Upper lobe of right lung (tissue), 1 donor: ENCODE results near the gene PLCB4. TPM values are rescaled to one million over a fixed set of nuclear protein-coding genes. Genes with fewer than 3 reads are reported as not detected.

Source experiments
- ATAC-seq: fragments of 200-7000 bp; cut with Tn5 transposase; one replicate; pipeline ENCODE4 v1.9.1; 2020; ENCODE audit warnings: mild to moderate bottlenecking, moderate library complexity
- DNase-seq: peaks from one replicate; pipeline ENCODE4 v3.0.0-alpha.2; 2020
- H3K27ac ChIP-seq: fragments of 200-600 bp; one replicate; pipeline ENCODE4 v1.8.0; 2022
- H3K27me3 ChIP-seq: fragments of 200-600 bp; one replicate; pipeline ENCODE4 v1.8.0; 2022; ENCODE audit warnings: mild to moderate bottlenecking
- H3K36me3 ChIP-seq: fragments of 200-600 bp; one replicate; pipeline ENCODE4 v1.8.0; 2022
- H3K4me1 ChIP-seq: fragments of 200-600 bp; one replicate; pipeline ENCODE4 v1.8.0; 2022
- H3K4me3 ChIP-seq: fragments of 200-600 bp; one replicate; pipeline ENCODE4 v1.8.0; 2022; ENCODE audit warnings: mild to moderate bottlenecking
- H3K9me3 ChIP-seq: fragments of 200-600 bp; one replicate; pipeline ENCODE4 v1.8.0; 2022
- intact Hi-C: fragments of 100-400 bp; cut with DNase I; formaldehyde crosslinking; loops from one replicate; pipeline ENCODE4 v1.11.0; 2022
- total RNA-seq: library from RNA; stranded (reverse); fragmentation: NEBNext Ultra II Directional; extraction: Animal tissue kit (Norgen Biotek cat#: 25700); gene quantifications from one replicate; pipeline ENCODE4 v1.2.1, GENCODE V29; 2021
- TF ChIP-seq, protein P1 (sequence below): fragments of 200-600 bp; IDR thresholded peaks from one replicate; pipeline ENCODE4 v1.8.0; 2022; ENCODE audit warnings: antibody characterized with exemption
- donor health status: DM: no; HTN: yes; CAD: no; lungs with severe emphysema.

PLCB4 gene
- total RNA-seq, 1 donor from 2014 or later = 7.9 TPM

DNA sequence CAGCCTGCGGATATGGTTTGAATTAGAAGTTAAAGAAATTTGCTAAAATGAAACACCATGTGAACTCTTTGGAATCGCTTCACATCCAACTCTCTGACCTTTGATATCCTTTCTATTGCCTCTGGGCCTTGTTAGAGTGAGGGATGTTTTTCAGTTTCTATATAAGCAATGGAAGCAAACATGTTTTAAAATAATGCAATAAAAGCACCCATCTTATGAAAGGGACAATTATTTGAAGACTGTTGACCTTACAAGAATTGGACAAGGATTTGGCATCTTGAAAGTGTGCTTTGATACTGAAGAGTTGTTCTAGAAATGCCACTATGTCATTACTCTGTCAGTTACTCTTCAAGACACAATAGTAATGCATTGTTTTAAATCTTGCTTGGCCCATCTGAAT is 221.4 kb downstream of the PLCB4 start:
- ATAC-seq (no peak), DNase-seq (no peak)
- no peak overlapping the region for H3K4me3 ChIP-seq
- H3K4me1 ChIP-seq = no peaks in the 10 kb centered on the region
- TF ChIP-seq, protein P1, sequence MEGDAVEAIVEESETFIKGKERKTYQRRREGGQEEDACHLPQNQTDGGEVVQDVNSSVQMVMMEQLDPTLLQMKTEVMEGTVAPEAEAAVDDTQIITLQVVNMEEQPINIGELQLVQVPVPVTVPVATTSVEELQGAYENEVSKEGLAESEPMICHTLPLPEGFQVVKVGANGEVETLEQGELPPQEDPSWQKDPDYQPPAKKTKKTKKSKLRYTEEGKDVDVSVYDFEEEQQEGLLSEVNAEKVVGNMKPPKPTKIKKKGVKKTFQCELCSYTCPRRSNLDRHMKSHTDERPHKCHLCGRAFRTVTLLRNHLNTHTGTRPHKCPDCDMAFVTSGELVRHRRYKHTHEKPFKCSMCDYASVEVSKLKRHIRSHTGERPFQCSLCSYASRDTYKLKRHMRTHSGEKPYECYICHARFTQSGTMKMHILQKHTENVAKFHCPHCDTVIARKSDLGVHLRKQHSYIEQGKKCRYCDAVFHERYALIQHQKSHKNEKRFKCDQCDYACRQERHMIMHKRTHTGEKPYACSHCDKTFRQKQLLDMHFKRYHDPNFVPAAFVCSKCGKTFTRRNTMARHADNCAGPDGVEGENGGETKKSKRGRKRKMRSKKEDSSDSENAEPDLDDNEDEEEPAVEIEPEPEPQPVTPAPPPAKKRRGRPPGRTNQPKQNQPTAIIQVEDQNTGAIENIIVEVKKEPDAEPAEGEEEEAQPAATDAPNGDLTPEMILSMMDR = no peak
- no peaks in the 10 kb centered on the region for H3K27me3 ChIP-seq
- intact Hi-C loops = no loop called here
- H3K36me3 ChIP-seq = no peaks in the 10 kb centered on the region
- no peaks in the 10 kb centered on the region for H3K9me3 ChIP-seq
- no peak overlapping the region for H3K27ac ChIP-seq

DNA sequence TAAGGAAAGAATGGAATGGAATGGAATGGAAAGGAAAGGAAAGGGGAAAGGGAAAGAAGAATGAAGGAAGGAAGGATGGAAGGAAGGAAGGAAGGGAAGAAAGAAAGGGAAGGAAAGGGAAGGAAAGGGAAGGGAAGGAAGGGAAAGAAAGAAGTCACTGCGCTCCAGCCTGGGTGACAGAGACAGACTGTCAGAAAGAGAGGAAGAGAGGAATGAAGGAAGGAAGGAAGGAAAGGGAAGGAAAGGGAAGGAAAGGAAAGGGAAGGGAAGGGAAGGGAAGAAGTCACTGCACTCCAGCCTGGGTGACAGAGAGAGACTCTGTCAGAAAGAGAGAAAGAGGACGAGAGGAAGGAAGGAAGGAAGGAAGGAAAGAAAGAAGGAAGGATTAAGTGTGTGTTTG is 224.3 kb downstream of the PLCB4 start:
- Histone ChIP-seq H3K4me3 (no peak overlapping the region), H3K4me1 (no peaks in the 10 kb centered on the region), H3K27me3 (no peaks in the 10 kb centered on the region), H3K9me3 (no peaks in the 10 kb centered on the region), H3K27ac (no peak overlapping the region), H3K36me3 (no peaks in the 10 kb centered on the region)
- DNase-seq (no peak), ATAC-seq (no peak)
- TF ChIP-seq, protein P1 = no peak
- intact Hi-C loops = no loop called here

DNA sequence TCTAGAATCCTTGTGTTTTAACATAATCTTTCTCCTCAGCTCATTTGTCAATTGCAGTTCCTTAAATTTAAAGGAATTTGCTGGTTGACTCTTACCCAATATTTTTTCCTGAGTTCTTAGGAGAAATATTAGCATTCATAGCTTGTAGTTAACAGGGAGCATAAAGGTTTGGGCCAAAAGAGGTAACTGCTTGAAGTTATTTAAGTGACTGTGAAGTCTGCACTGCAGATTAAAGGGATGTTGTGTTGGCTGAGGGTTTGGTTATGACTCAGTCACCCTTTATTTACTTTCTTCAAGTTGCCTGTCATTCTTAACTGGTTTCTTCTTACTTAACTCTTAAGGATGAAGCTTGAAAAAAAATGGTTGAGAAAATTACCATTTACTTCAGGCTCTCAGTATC is 225.2 kb downstream of the PLCB4 start:
- no peaks in the 10 kb centered on the region for H3K9me3 ChIP-seq
- ATAC-seq = no peak
- H3K36me3 ChIP-seq = no peaks in the 10 kb centered on the region
- intact Hi-C loops = no loop called here
- no peaks in the 10 kb centered on the region for H3K27me3 ChIP-seq
- DNase-seq = no peak
- TF ChIP-seq, protein P1 = no peak
- no peaks in the 10 kb centered on the region for H3K4me1 ChIP-seq
- H3K27ac ChIP-seq = no peak overlapping the region
- no peak overlapping the region for H3K4me3 ChIP-seq

DNA sequence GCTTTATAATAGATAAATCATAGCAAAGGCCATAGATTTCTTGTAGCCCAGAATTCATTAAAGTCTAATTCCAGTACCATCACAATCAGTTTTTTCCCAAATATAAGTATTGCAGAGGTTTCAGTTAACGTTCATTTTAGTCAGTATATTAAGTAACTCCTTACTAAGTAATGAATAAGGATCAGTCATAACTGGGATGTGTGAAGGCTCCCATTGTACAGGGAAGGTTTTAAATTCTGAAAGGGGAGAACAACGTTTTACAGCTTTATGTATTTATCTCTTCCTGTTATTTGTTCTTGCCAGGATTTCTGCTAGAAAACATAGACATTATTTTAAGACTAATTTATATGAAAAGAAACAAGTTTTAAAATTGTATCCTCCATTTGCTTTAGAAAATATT is 230.0 kb downstream of the PLCB4 start:
- no peak for ATAC-seq
- intact Hi-C loops = no loop called here
- DNase-seq = no peak
- no peaks in the 10 kb centered on the region for H3K36me3 ChIP-seq
- no peaks in the 10 kb centered on the region for H3K9me3 ChIP-seq
- H3K27me3 ChIP-seq = no peaks in the 10 kb centered on the region
- H3K4me3 ChIP-seq = no peak overlapping the region
- H3K27ac ChIP-seq = no peak overlapping the region
- TF ChIP-seq, protein P1 = no peak
- H3K4me1 ChIP-seq = peaks cover 4% of the 10 kb centered on the region

DNA sequence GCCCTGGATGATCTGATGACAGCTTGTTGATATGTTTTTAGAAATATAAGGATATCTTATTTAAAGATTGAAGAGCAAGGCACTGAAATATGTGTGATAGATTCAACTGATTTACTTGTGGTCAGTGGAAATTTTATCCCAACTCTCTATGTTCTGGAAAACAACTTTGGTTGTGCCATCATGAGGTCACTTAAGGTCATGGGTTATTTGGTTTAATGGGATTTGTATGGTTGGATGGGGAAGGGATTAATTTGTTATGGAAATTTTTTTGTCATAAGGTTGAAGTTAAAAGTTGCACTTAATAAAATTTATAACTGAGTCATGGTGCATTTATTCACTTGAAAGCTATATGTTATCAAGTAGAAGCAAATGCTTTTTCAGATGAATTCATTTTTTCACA is 231.2 kb downstream of the PLCB4 start:
- no peaks in the 10 kb centered on the region for H3K27me3 ChIP-seq
- no peaks in the 10 kb centered on the region for H3K36me3 ChIP-seq
- TF ChIP-seq, protein P1 = no peak
- DNase-seq (no peak), ATAC-seq (no peak)
- intact Hi-C loops = no loop called here
- no peaks in the 10 kb centered on the region for H3K9me3 ChIP-seq
- no peak overlapping the region for H3K4me3 ChIP-seq
- peaks cover 4% of the 10 kb centered on the region for H3K4me1 ChIP-seq
- H3K27ac ChIP-seq = no peak overlapping the region

DNA sequence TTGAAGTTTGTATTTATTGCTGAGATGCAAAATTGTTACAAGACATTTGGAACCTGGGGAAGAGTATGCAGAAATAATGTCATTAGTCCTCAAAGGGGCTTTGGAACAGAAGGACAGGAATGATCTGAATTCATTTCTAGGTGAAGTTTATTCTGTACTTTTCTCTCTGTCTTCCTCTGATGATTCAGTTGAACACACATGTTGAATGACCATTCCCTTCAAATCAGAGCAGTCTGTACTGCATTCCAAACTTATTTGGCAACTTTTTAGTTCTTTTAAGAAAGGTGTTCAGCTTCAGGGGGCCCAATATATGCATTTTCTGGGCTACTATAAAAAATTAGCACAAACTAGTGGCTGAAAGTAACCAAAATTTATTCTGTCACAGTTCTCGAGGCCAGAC is 231.6 kb downstream of the PLCB4 start:
- Histone ChIP-seq H3K27me3 (no peaks in the 10 kb centered on the region), H3K4me1 (peaks cover 4% of the 10 kb centered on the region), H3K36me3 (no peaks in the 10 kb centered on the region), H3K4me3 (no peak overlapping the region), H3K9me3 (no peaks in the 10 kb centered on the region), H3K27ac (no peak overlapping the region)
- DNase-seq = no peak
- no peak for ATAC-seq
- TF ChIP-seq, protein P1 = no peak
- intact Hi-C loops = no loop called here
